T-helper 17 cell (primary cell): ENCODE results near the gene ANO9. TPM values are rescaled to one million over a fixed set of nuclear protein-coding genes. Genes with fewer than 3 reads are reported as not detected.

Experiments
- ATAC-seq: fragments of 150-1000 bp; cut with Tn5 transposase; 2 replicates; pipeline ENCODE4 v1.10.0; 2021; ENCODE audit warnings: mild to moderate bottlenecking, moderate library complexity
- DNase-seq, 3 donors: peaks; one replicate each; pipeline versions ENCODE4 v3.0.0 to v3.0.0-alpha.2; 2020 to 2021
- H3K9me3 ChIP-seq: one replicate; pipeline ENCODE4 v1.7.0; 2013; ENCODE audit warnings: low read length, mild to moderate bottlenecking; ENCODE audit not compliant: control insufficient read depth, poor library complexity, severe bottlenecking
- H3K27ac Mint-ChIP-seq: one replicate; pipeline ENCODE4 v1.8.0; 2022; ENCODE audit warnings: mild to moderate bottlenecking, moderate library complexity, mixed read lengths
- H3K27me3 Mint-ChIP-seq: one replicate; pipeline ENCODE4 v1.8.0; 2022; ENCODE audit warnings: mixed read lengths
- H3K36me3 Mint-ChIP-seq: one replicate; pipeline ENCODE4 v1.8.0; 2022; ENCODE audit warnings: low read depth, mixed read lengths
- H3K4me1 Mint-ChIP-seq: one replicate; pipeline ENCODE4 v1.8.0; 2022; ENCODE audit warnings: mild to moderate bottlenecking, mixed read lengths
- H3K4me3 Mint-ChIP-seq: one replicate; pipeline ENCODE4 v1.8.0; 2022; ENCODE audit warnings: mild to moderate bottlenecking, moderate library complexity, mixed read lengths
- total RNA-seq, 4 donors: library from RNA in 2 of 4; stranded (reverse) in 2 of 4; gene quantifications; one replicate each; pipeline ENCODE4 v1.2.3 and lab custom pipeline; 2022 to 2026

Gene ANO9
- total RNA-seq, 2 donors from 2014 or later: 131 to 165 TPM

DNA sequence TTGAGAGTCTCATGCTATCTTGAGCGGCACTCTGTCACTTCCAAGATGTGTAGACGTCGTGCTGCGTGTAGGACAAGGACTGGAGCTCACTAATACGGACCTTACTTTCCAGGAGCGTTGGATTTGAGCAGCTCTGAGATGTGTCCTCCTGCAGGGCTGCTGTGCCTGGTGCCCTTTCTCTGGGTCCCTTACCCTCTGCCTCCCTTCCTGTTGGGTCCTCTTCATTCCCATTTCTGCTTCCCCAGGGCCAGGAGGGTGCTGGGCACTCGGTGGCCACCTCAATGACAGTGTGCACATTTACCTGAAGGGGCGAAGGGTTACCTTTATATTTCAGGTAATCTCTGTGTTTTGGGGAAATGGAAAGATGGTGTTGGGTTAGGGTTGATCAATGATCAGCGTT is 12.2 kb upstream of the ANO9 start:
- DNase-seq: no peak
- Mint-ChIP-seq H3K4me3 (no peak overlapping the region), H3K27ac (peak overlapping the region; percentile 97), H3K27me3 (no peaks in the 10 kb centered on the region), H3K4me1 (peaks cover 36% of the 10 kb centered on the region), H3K36me3 (peaks cover 2% of the 10 kb centered on the region)
- H3K9me3 ChIP-seq: no peaks in the 10 kb centered on the region
- no peak for ATAC-seq

GRCh38 chr11:453564-453963 is 11.8 kb upstream of the ANO9 start:
- H3K4me3 Mint-ChIP-seq: no peak overlapping the region
- H3K27ac Mint-ChIP-seq: peak overlapping the region; percentile 97
- ATAC-seq: no peak
- peaks cover 2% of the 10 kb centered on the region for H3K36me3 Mint-ChIP-seq
- H3K27me3 Mint-ChIP-seq: no peaks in the 10 kb centered on the region
- peaks cover 38% of the 10 kb centered on the region for H3K4me1 Mint-ChIP-seq
- no peak for DNase-seq
- H3K9me3 ChIP-seq: no peaks in the 10 kb centered on the region

- no peaks in the 10 kb centered on the region for H3K27me3 Mint-ChIP-seq
- peak overlapping the region; percentile 97 for H3K27ac Mint-ChIP-seq
- H3K36me3 Mint-ChIP-seq: peaks cover 2% of the 10 kb centered on the region
- H3K4me3 Mint-ChIP-seq: no peak overlapping the region
- DNase-seq (no peak), ATAC-seq (no peak)
- H3K9me3 ChIP-seq: no peaks in the 10 kb centered on the region
- H3K4me1 Mint-ChIP-seq: peaks cover 41% of the 10 kb centered on the region
Observed at GRCh38 chr11:452916-453527, 11.2 kb upstream of the ANO9 start.

DNA sequence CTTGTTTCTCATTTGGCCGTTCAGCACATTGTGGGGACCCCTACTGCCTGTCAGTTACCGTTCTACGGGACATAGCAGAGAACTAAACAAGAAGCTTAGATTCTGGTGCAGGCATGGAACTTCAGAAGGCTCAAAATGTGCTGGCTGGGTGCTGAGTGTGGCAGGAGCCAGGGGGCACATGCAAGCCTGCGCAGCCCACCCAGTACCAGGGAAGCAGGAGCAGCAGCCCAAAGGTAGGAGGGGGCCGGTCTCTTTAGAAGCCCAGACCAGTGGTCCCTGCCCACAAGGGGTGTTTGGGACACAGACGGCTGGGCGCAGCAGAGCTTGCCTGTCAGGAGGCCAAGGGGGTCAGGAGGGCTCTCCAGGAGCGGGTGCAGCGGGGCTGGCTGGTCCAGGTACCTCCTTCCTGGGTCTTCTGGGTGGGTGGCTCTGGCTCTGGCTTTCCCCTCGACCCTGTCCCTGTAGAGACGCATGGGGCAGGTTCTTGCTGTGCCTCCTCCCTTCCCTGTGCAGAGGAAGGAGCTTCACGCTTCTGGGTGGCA is 10.5 kb upstream of the ANO9 start:
- peak overlapping the region; percentile 98 for H3K27ac Mint-ChIP-seq
- peaks cover 36% of the 10 kb centered on the region for H3K4me1 Mint-ChIP-seq
- DNase-seq: no peak
- no peak overlapping the region for H3K4me3 Mint-ChIP-seq
- H3K36me3 Mint-ChIP-seq: peaks cover 2% of the 10 kb centered on the region
- H3K9me3 ChIP-seq: no peaks in the 10 kb centered on the region
- H3K27me3 Mint-ChIP-seq: no peaks in the 10 kb centered on the region
- no peak for ATAC-seq

DNA sequence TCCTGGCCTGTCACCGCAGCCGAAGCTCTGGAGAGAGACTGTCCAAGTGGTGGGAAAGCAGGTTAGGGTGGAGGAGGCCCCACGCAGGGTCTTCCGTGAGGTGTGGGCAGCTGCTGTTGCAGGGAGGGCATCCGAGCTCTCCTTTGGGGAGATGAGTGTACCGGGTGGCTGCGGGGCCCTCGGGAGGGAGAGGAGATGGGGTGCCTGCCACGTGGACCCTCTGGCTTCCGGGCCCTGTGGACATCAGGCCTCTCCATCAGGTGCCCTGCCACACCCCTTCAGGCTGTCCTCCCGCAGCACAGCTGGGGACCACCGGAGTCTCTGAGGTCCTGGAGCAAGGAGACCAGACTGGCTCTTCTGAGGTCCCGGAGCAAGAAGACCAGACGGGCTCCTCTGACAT is 9.9 kb upstream of the ANO9 start:
- Mint-ChIP-seq H3K27me3 (no peaks in the 10 kb centered on the region), H3K36me3 (peaks cover 2% of the 10 kb centered on the region), H3K4me1 (peaks cover 31% of the 10 kb centered on the region), H3K27ac (peak overlapping the region; percentile 98), H3K4me3 (peak overlapping the region; percentile 15)
- no peaks in the 10 kb centered on the region for H3K9me3 ChIP-seq
- ATAC-seq (no peak), DNase-seq (no peak)

- Mint-ChIP-seq H3K4me1 (peaks cover 25% of the 10 kb centered on the region), H3K36me3 (peaks cover 2% of the 10 kb centered on the region), H3K27ac (peak overlapping the region; percentile 98), H3K27me3 (no peaks in the 10 kb centered on the region), H3K4me3 (peak overlapping the region; percentile 99)
- H3K9me3 ChIP-seq: no peaks in the 10 kb centered on the region
- ATAC-seq (peak; percentile 57), DNase-seq (peak; percentile 55 to 73 (median 66))
Observed at GRCh38 chr11:450809-451451, 9.1 kb upstream of the ANO9 start.

GRCh38 chr11:449889-450808 is 8.3 kb upstream of the ANO9 start, which contains the start of gene PTDSS2:
PTDSS2 (plus strand) TSS chr11:450279; CDS start chr11:450456, 177 bp downstream.
- ATAC-seq (peak; percentile 84), DNase-seq (peak; percentile 87 to 88 (median 87))
- Mint-ChIP-seq H3K27me3 (no peaks in the 10 kb centered on the region), H3K36me3 (peaks cover 2% of the 10 kb centered on the region), H3K4me1 (peaks cover 22% of the 10 kb centered on the region), H3K4me3 (peak within 1 kb of the TSS; percentile 99), H3K27ac (peak within 1 kb of the TSS; percentile 98)
- no peaks in the 10 kb centered on the region for H3K9me3 ChIP-seq

GRCh38 chr11:447923-448731 is 6.3 kb upstream of the ANO9 start:
- peak; percentile 94 to 98 (median 95) for DNase-seq
- H3K9me3 ChIP-seq: no peaks in the 10 kb centered on the region
- Mint-ChIP-seq H3K27me3 (no peaks in the 10 kb centered on the region), H3K36me3 (peaks cover 2% of the 10 kb centered on the region), H3K27ac (peak overlapping the region; percentile 73), H3K4me3 (peak overlapping the region; percentile 92), H3K4me1 (peaks cover 17% of the 10 kb centered on the region)
- ATAC-seq: peak; percentile 73

GRCh38 chr11:446891-447290 is 5.1 kb upstream of the ANO9 start:
- H3K36me3 Mint-ChIP-seq: peaks cover 2% of the 10 kb centered on the region
- H3K4me1 Mint-ChIP-seq: peaks cover 17% of the 10 kb centered on the region
- H3K4me3 Mint-ChIP-seq: no peak overlapping the region
- DNase-seq (no peak), ATAC-seq (no peak)
- no peaks in the 10 kb centered on the region for H3K27me3 Mint-ChIP-seq
- H3K27ac Mint-ChIP-seq: no peak overlapping the region
- no peaks in the 10 kb centered on the region for H3K9me3 ChIP-seq

GRCh38 chr11:445765-446588 is 4.2 kb upstream of the ANO9 start:
- Mint-ChIP-seq H3K4me3 (no peak overlapping the region), H3K27me3 (no peaks in the 10 kb centered on the region), H3K36me3 (peaks cover 2% of the 10 kb centered on the region), H3K27ac (no peak overlapping the region), H3K4me1 (peaks cover 12% of the 10 kb centered on the region)
- no peaks in the 10 kb centered on the region for H3K9me3 ChIP-seq
- ATAC-seq (no peak), DNase-seq (no peak)

DNA sequence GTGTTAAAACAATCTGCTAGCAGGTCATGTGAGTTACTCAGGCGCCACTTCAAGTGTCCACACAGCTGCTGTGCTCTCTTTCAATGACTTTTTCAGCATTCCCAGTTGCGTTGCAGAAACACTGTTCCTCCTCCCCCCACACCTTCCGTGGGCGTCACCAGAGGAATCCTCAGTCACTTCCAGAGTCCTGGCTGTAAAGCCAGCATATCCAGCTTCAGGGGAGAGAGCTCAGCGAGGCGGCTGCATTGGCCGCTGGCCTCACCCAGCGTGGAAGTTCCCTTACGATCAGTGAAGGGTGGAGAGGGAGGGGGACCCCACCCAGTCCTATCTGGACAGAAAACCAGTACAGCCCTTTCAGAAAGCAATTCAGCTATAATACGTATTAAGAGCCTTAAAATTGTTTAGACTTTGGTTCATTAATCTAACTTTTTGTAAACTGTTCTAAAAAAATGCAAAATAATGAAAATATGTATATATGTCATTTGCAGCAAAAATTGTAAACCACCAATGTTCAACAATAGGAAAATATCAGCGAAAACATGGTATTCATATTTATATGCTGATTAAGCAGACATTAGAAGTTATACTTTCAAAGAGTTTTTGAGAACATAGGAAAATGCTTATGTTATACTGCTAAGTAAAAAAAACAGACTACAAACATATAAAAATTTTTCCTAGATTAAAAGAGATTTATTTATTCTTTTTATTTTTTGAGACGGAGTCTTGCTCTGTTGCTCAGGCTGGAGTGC is 2.8 kb upstream of the ANO9 start:
- Mint-ChIP-seq H3K4me1 (peaks cover 19% of the 10 kb centered on the region), H3K4me3 (no peak overlapping the region), H3K36me3 (no peaks in the 10 kb centered on the region), H3K27me3 (no peaks in the 10 kb centered on the region), H3K27ac (no peak overlapping the region)
- no peaks in the 10 kb centered on the region for H3K9me3 ChIP-seq
- DNase-seq: no peak
- no peak for ATAC-seq
